HepG2 (cell line): Measurements from ENCODE around the gene ARHGEF10L. TPM values are rescaled to one million over a fixed set of nuclear protein-coding genes. Genes with fewer than 3 reads are reported as not detected.

Experiments
- ATAC-seq: fragments of 200-7000 bp; cut with Tn5 transposase; 3 replicates; pipeline ENCODE4 v1.9.1; 2020; ENCODE audit warnings: mild to moderate bottlenecking, moderate library complexity
- BruUV-seq: library from RNA; stranded (reverse); fragments of 400-500 nt; replicated peaks from 2 replicates; lab custom pipeline; 2021; lab: Mats Ljungman, UMichigan
- CTCF ChIA-PET: fragments of 300-600 bp; formaldehyde crosslinking; extraction: SDS; loops from one replicate; lab custom pipeline; 2021; ENCODE audit warnings: low total read pairs, inconsistent platforms, low intra/inter-chr PET ratio; lab: Yijun Ruan, JAX
- POLR2A ChIA-PET: fragments of 350-600 bp; sonication (Branson Sonifier 250); formaldehyde crosslinking; loops from one replicate; lab custom pipeline; 2020; ENCODE audit warnings: antibody characterized with exemption, inconsistent platforms; lab: Yijun Ruan, JAX
- DNase-seq: peaks from one replicate; pipeline ENCODE4 v3.0.0-alpha.2; 2015; ENCODE audit warnings: low spot score
- FAIRE-seq: peaks from 3 replicates; lab custom pipeline; 2011; peaks lifted over from hg19 to GRCh38; lab: Jason Lieb, UNC
- H2AFZ ChIP-seq: one replicate; pipeline ENCODE4 v1.6.1; 2011; ENCODE audit warnings: low read length, inconsistent platforms
- H3K27ac ChIP-seq: fragments of 300-600 bp; 3 replicates; pipeline ENCODE4 v1.8.0; 2011; ENCODE audit warnings: mixed run types, mild to moderate bottlenecking, mixed read lengths, low read length, inconsistent platforms; ENCODE audit not compliant: insufficient read depth; ENCODE audit errors: extremely low read length
- H3K27me3 ChIP-seq, 2 experiments: fragments of 200-600 bp in 1 of 2; 2 replicates in 1 of 2; 3 replicates in 1 of 2; pipeline versions ENCODE4 v1.6.0 to v1.8.0; 2011; ENCODE audit warnings: low read length in 2 of 2, mild to moderate bottlenecking in 2 of 2, moderate library complexity in 2 of 2, inconsistent platforms in 1 of 2; ENCODE audit not compliant: insufficient read depth in 2 of 2, control insufficient read depth in 1 of 2
- H3K36me3 ChIP-seq, 2 experiments: fragments of 200-600 bp in 1 of 2; replicated peaks in 1 of 2; 2 replicates in 1 of 2; 3 replicates in 1 of 2; pipeline versions ENCODE4 v1.5.1 to v1.8.0; 2011; ENCODE audit warnings: low read length in 2 of 2, inconsistent platforms in 1 of 2; ENCODE audit not compliant: insufficient read depth in 2 of 2, control insufficient read depth in 1 of 2
- H3K4me1 ChIP-seq: 2 replicates; pipeline ENCODE4 v1.5.1; 2012; ENCODE audit warnings: low read length, inconsistent platforms; ENCODE audit not compliant: insufficient read depth
- H3K4me2 ChIP-seq: 2 replicates; pipeline ENCODE4 v1.6.0; 2011; ENCODE audit warnings: low read depth, low read length, inconsistent platforms
- H3K4me3 ChIP-seq, 3 experiments: fragments of 200-600 bp in 1 of 3; sonication (generic), shearing (Covaris generic) in 1 of 3; replicated peaks in 1 of 3; 2 replicates each; pipeline ENCODE4 v1.5.1; 2011 to 2016; ENCODE audit warnings: low read length in 3 of 3, inconsistent platforms in 2 of 3, low read depth in 2 of 3, mild to moderate bottlenecking in 2 of 3, control low read depth in 1 of 3, mixed read lengths in 1 of 3; ENCODE audit not compliant: insufficient read depth in 1 of 3
- H3K79me2 ChIP-seq: one replicate; pipeline ENCODE4 v1.6.1; 2011; ENCODE audit warnings: low read length, inconsistent platforms; ENCODE audit not compliant: insufficient read depth
- H3K9ac ChIP-seq: 2 replicates; pipeline ENCODE4 v1.6.0; 2011; ENCODE audit warnings: mild to moderate bottlenecking, low read depth, low read length, inconsistent platforms; ENCODE audit not compliant: insufficient read depth
- H3K9me3 ChIP-seq: 2 replicates; pipeline ENCODE4 v1.5.1; 2012; ENCODE audit warnings: mild to moderate bottlenecking, low read length
- H4K20me1 ChIP-seq: 2 replicates; pipeline ENCODE4 v1.6.0; 2011; ENCODE audit warnings: inconsistent platforms, mild to moderate bottlenecking, low read length, moderate library complexity; ENCODE audit not compliant: insufficient read depth
- AGO2 ChIP-seq: fragments of 200-400 bp; formaldehyde crosslinking; optimal IDR thresholded peaks from 2 replicates; pipeline ENCODE3; 2017; ENCODE audit warnings: mild to moderate bottlenecking, low read depth, low read length, moderate library complexity
- MTF2 ChIP-seq: sonication (generic); formaldehyde crosslinking; IDR thresholded peaks from 2 replicates; pipeline ENCODE4 v1.5.0; 2020; ENCODE audit warnings: missing genetic modification reagents, borderline replicate concordance
- MZF1 ChIP-seq: sonication (generic); formaldehyde crosslinking; IDR thresholded peaks from 2 replicates; pipeline ENCODE4 v1.8.1; 2023; ENCODE audit warnings: mild to moderate bottlenecking, missing genetic modification reagents, borderline replicate concordance
- TCF12 ChIP-seq, 2 experiments: fragments of 450-650 bp in 1 of 2; sonication (generic) in 1 of 2; formaldehyde crosslinking in 1 of 2; IDR thresholded peaks; 2 replicates each; pipeline versions ENCODE4 v1.6.1 to v1.8.0; 2017 to 2022; ENCODE audit warnings: antibody characterized with exemption in 1 of 2, mild to moderate bottlenecking in 1 of 2, missing genetic modification reagents in 1 of 2, moderate library complexity in 1 of 2
- TOE1 ChIP-seq: sonication (generic); formaldehyde crosslinking; IDR thresholded peaks from 2 replicates; pipeline ENCODE4 v1.4.0; 2020; ENCODE audit warnings: mild to moderate bottlenecking, missing genetic modification reagents
- ZFY ChIP-seq: sonication (generic); formaldehyde crosslinking; IDR thresholded peaks from 2 replicates; pipeline ENCODE4 v1.4.0; 2020; ENCODE audit warnings: missing genetic modification reagents
- ZNF251 ChIP-seq: sonication (generic); formaldehyde crosslinking; IDR thresholded peaks from 2 replicates; pipeline ENCODE4 v1.9.0; 2021; ENCODE audit warnings: mild to moderate bottlenecking, missing genetic modification reagents
- ZNF607 ChIP-seq: sonication (generic); formaldehyde crosslinking; IDR thresholded peaks from 2 replicates; pipeline ENCODE4 v1.5.1; 2020; ENCODE audit warnings: missing genetic modification reagents, mild to moderate bottlenecking, borderline replicate concordance
- ZNF816 ChIP-seq: sonication (generic); formaldehyde crosslinking; IDR thresholded peaks from 2 replicates; pipeline ENCODE4 v1.8.0; 2022; ENCODE audit warnings: missing genetic modification reagents, mild to moderate bottlenecking, borderline replicate concordance
- ZSCAN22 ChIP-seq: sonication (generic); formaldehyde crosslinking; IDR thresholded peaks from 2 replicates; pipeline ENCODE4 v1.4.0; 2020; ENCODE audit warnings: mild to moderate bottlenecking, missing genetic modification reagents
- WGBS: methylation state at CpG from one replicate; pipeline ENCODE4 v1.1.6; 2017; ENCODE audit warnings: low lambda C conversion rate; 5-methylcytosine and 5-hydroxymethylcytosine counted together
- in situ Hi-C: cut with HindIII; loops from 2 replicates; pipeline ENCODE4 v1.10.0; 2017; ENCODE audit warnings: low pct_unique_long_range_greater_than_20kb; ENCODE audit not compliant: extremely low pct_ligation_motif_present
- intact Hi-C: fragments of 100-400 bp; cut with micrococcal nuclease; formaldehyde crosslinking; loops from one replicate; pipeline ENCODE4 v1.10.0; 2022; ENCODE audit not compliant: unreplicated experiment
- polyA plus RNA-seq, 8 experiments: library from polyadenylated mRNA; depleted of rRNA in 3 of 8; stranded (reverse) in 7 of 8; unstranded in 1 of 8; fragments of >200 nt; fragmentation: Illumina TruSeq in 4 of 8; extraction: Trizol in 4 of 8; gene quantifications; 2 replicates each; pipeline versions ENCODE4 v1.2.1 to v1.2.3, GENCODE V29; 2011 to 2016; ENCODE audit warnings: low read depth in 4 of 8, missing spikeins in 1 of 8, mixed read lengths in 1 of 8; ENCODE audit not compliant: insufficient read depth in 1 of 8
- total RNA-seq, 5 experiments: library from RNA; depleted of rRNA; stranded (reverse); fragments of >200 nt; fragmentation: Illumina TruSeq; extraction: Trizol; gene quantifications; 2 replicates each; pipeline ENCODE4 v1.2.3, GENCODE V29; 2016; ENCODE audit warnings: low read depth in 1 of 5
- TF ChIP-seq, protein P1 (sequence below): sonication (generic); formaldehyde crosslinking; IDR thresholded peaks from 2 replicates; pipeline ENCODE4 v1.4.0; 2020; ENCODE audit warnings: mild to moderate bottlenecking, missing genetic modification reagents
- TF ChIP-seq, protein P2 (sequence below): sonication (generic); formaldehyde crosslinking; conservative IDR thresholded peaks from 2 replicates; pipeline ENCODE4 v1.4.0; 2020; ENCODE audit warnings: missing genetic modification reagents

Gene ARHGEF10L
- total and polyA plus RNA-seq, 2 of the 13 experiments (the other 11 are each of a cell fraction or from before 2014, with no cell fraction given) = 46.5 to 78.3 TPM

DNA sequence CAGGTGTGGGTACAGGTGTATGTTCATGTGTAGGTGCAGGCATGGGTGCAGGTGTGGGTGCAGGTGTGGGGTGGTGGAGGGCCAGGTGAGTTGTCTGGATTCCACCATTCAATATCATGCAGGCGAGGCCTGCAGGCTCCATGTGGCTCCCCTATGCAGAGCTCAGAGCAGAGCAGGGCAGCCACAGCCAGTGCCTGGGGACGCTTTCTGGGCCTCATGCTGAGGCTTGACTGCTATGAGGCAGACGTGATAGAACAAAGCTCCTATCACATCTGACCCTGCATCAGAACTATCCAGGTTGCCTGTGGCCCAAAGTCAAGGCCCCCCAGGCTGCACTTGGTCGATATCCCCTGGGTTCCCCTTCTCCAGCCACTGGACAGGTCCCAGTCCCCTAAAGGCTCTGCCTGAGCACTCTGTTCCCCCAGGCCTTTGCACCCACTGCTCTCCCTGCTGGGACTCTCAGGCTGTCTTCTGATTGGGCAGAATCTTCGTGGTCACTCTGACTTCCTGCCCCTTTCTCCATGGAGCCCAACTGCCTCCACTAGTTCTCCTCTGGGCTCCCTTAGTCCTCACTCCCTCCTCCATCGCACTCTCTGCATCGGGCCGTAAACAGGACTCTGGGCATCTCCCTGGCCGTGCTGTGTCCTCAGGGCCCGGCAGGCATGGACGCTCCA is 137.0 kb downstream of the ARHGEF10L start (continued):
- TF ChIP-seq TOE1 (CRISPR knock-in tag) = no peak

DNA sequence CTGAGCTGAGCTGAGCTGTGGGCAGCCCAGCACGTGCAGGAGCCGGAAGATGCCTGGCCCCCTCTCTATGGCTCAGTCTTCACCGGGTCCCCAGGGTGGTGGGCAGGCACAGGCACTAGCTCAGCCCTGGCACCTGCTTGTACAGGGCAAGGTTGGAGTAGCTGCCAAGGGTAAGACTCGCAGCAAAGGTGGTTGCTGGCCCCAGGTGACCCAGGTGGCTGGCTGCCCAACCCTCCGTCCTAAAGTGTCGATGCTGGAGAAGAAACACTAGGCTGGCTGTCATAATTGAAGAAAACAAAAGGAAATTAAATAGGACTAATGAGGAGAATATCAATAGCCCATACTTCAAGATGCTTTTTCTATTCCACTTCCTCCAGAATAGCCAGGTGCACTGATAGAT is 138.5 kb downstream of the ARHGEF10L start:
- no TSS peak for BruUV-seq
- ChIA-PET POLR2A (no interaction called here), CTCF (no interaction called here)
- no peaks in the 10 kb centered on the region for H3K4me1 ChIP-seq
- FAIRE-seq (no peak), ATAC-seq (no peak), DNase-seq (no peak)
- H3K9me3 ChIP-seq = no peaks in the 10 kb centered on the region
- H4K20me1 ChIP-seq = peaks cover 61% of the 10 kb centered on the region
- in situ Hi-C loops = no loop called here
- no peaks in the 10 kb centered on the region for H3K79me2 ChIP-seq
- WGBS = 93% methylated on average over 3 of the region's 6 CpGs
- no peaks in the 10 kb centered on the region for H3K27me3 ChIP-seq
- H2AFZ ChIP-seq = no peak overlapping the region
- H3K4me2 ChIP-seq = no peak overlapping the region
- H3K4me3 ChIP-seq = no peak overlapping the region
- intact Hi-C loops = no loop called here
- no peak overlapping the region for H3K9ac ChIP-seq
- no peak for TF ChIP-seq ZSCAN22 (CRISPR knock-in tag)
- TF ChIP-seq TCF12 (IDR thresholded peaks at IDR 0.05) = no peak
- TF ChIP-seq TCF12 (CRISPR knock-in tag; IDR thresholded peaks at IDR 0.05) = no peak
- no peak for TF ChIP-seq MZF1 (CRISPR knock-in tag)
- no peak for TF ChIP-seq ZNF251 (CRISPR knock-in tag)
- TF ChIP-seq ZFY = no peak
- peak; percentile 29 for TF ChIP-seq AGO2
- H3K27ac ChIP-seq = no peak overlapping the region
- H3K36me3 ChIP-seq = peaks cover 39 to 89% of the 10 kb centered on the region in 2 experiments

DNA sequence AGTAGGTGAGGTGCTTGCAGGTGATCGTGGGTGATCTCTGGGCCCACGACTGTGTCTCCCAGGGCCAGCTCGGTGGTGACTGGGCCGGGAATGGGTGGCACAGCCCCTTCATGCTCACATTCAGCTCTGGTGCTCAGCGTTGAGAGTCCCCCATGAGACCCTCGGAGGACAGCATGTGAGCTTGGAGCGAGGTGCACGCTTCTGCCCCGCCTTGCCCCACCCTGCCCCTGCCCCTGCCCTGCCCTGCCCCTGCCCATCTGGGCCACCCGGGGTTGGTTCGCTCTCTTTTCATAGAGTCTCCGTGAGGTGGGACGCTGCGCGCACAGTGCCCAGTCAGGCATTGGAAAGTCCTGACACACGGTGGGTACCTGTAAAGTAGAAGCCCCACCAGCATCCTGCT is 140.4 kb downstream of the ARHGEF10L start:
- no peak overlapping the region for H3K27ac ChIP-seq
- no peaks in the 10 kb centered on the region for H3K79me2 ChIP-seq
- no peaks in the 10 kb centered on the region for H3K4me1 ChIP-seq
- POLR2A ChIA-PET = no interaction called here
- WGBS = 100% methylated on average over 6 of the region's 16 CpGs
- in situ Hi-C loops (no loop called here), intact Hi-C loops (no loop called here)
- peaks cover 53% of the 10 kb centered on the region for H4K20me1 ChIP-seq
- H3K9me3 ChIP-seq = no peaks in the 10 kb centered on the region
- H2AFZ ChIP-seq = no peak overlapping the region
- no peak overlapping the region for H3K4me2 ChIP-seq
- H3K27me3 ChIP-seq = no peaks in the 10 kb centered on the region
- DNase-seq = no peak
- peaks cover 32 to 87% of the 10 kb centered on the region in 2 experiments for H3K36me3 ChIP-seq
- BruUV-seq = no TSS peak
- no peak overlapping the region for H3K4me3 ChIP-seq
- no peak for ATAC-seq
- no peak overlapping the region for H3K9ac ChIP-seq
- CTCF ChIA-PET = no interaction called here
- FAIRE-seq = no peak
- no peak for TF ChIP-seq ZNF816 (CRISPR knock-in tag)
- no peak for TF ChIP-seq ZNF607 (CRISPR knock-in tag)
- TF ChIP-seq, protein P1, sequence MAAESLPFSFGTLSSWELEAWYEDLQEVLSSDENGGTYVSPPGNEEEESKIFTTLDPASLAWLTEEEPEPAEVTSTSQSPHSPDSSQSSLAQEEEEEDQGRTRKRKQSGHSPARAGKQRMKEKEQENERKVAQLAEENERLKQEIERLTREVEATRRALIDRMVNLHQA (CRISPR knock-in tag) = no peak
- TF ChIP-seq, protein P2, sequence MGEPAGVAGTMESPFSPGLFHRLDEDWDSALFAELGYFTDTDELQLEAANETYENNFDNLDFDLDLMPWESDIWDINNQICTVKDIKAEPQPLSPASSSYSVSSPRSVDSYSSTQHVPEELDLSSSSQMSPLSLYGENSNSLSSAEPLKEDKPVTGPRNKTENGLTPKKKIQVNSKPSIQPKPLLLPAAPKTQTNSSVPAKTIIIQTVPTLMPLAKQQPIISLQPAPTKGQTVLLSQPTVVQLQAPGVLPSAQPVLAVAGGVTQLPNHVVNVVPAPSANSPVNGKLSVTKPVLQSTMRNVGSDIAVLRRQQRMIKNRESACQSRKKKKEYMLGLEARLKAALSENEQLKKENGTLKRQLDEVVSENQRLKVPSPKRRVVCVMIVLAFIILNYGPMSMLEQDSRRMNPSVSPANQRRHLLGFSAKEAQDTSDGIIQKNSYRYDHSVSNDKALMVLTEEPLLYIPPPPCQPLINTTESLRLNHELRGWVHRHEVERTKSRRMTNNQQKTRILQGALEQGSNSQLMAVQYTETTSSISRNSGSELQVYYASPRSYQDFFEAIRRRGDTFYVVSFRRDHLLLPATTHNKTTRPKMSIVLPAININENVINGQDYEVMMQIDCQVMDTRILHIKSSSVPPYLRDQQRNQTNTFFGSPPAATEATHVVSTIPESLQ (CRISPR knock-in tag) = no peak
- TF ChIP-seq AGO2 = peak; percentile 15
- TF ChIP-seq MTF2 (CRISPR knock-in tag) = no peak
